IPS DF 6.9 (cell line): Measurements from ENCODE around the gene OSMR.

ENCODE experiments used
- DNase-seq: peaks from one replicate; pipeline ENCODE4 v3.0.0-alpha.2; 2013; ENCODE audit warnings: low read depth, low spot score
- H3K27ac ChIP-seq: one replicate; pipeline ENCODE4 v1.5.1; 2013; ENCODE audit warnings: low read length, control low read depth
- H3K27me3 ChIP-seq: 2 replicates; pipeline ENCODE4 v1.6.1; 2013; ENCODE audit warnings: mild to moderate bottlenecking, low read length; ENCODE audit not compliant: control insufficient read depth, insufficient read depth
- H3K36me3 ChIP-seq: 2 replicates; pipeline ENCODE4 v1.6.1; 2013; ENCODE audit warnings: low read length; ENCODE audit not compliant: control insufficient read depth, insufficient read depth
- H3K4me1 ChIP-seq: 2 replicates; pipeline ENCODE4 v1.6.1; 2013; ENCODE audit warnings: low read length; ENCODE audit not compliant: control insufficient read depth, insufficient read depth
- H3K4me3 ChIP-seq: 2 replicates; pipeline ENCODE4 v1.5.1; 2013; ENCODE audit warnings: mild to moderate bottlenecking, low read length
- H3K9me3 ChIP-seq: 2 replicates; pipeline ENCODE4 v1.6.1; 2013; ENCODE audit warnings: low read length, inconsistent platforms; ENCODE audit not compliant: control insufficient read depth, insufficient read depth
- WGBS: extraction: QIAGEN DNeasy Blood & Tissue Kit; methylation state at CpG from one replicate; pipeline ENCODE4 v1.1.7; 2013; ENCODE audit warnings: mixed read lengths, missing lambda C conversion rate; ENCODE audit not compliant: insufficient read length, insufficient coverage; 5-methylcytosine and 5-hydroxymethylcytosine counted together

The OSMR gene

DNA sequence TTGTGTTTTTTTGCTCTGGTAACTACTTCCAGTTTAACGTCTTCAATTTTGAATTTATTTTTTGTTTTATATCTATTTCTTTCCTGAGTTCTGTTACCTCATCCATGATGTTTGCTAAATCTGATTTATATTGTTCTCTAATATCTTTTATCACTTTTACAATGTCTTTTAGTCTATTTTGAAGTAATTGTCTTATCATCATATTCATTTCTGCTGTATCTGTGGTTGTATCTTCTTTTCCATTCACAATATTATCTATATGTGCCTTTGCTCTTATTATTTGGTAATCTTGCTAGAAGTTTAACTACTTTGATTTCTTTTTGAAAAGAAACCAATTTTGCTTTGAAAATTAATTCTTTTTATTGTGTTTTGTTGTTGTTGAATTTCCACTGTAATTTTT is 43.6 kb downstream of the OSMR start:
- no CpG with 5 or more reads among the region's 1 CpG for WGBS
- Histone ChIP-seq H3K27ac (no peak overlapping the region), H3K27me3 (no peaks in the 10 kb centered on the region), H3K4me1 (no peaks in the 10 kb centered on the region), H3K36me3 (no peaks in the 10 kb centered on the region), H3K9me3 (no peaks in the 10 kb centered on the region), H3K4me3 (no peak overlapping the region)
- DNase-seq: no peak

DNA sequence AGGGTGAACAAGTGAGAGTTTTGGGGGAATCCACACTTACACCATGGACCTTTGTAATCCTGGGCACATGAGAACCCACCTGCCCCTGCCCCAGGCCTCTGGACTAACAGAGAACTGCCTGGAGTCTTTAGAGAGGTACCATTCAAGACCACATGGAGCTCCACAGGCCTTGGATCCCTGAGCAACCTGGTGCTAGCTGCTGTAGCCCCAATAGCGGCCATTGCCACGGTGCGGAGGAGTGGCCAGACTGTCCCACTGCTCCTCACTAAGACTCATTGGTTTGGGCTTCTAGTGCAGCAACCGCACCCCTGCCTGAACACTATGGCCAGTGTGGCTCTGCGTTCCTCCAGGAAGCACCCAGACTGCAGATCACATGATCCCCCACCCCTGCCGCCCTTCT is 45.8 kb downstream of the OSMR start:
- Histone ChIP-seq H3K9me3 (no peaks in the 10 kb centered on the region), H3K4me3 (no peak overlapping the region), H3K36me3 (no peaks in the 10 kb centered on the region), H3K27ac (no peak overlapping the region), H3K4me1 (no peaks in the 10 kb centered on the region), H3K27me3 (no peaks in the 10 kb centered on the region)
- no peak for DNase-seq
- no CpG with 5 or more reads among the region's 6 CpGs for WGBS

DNA sequence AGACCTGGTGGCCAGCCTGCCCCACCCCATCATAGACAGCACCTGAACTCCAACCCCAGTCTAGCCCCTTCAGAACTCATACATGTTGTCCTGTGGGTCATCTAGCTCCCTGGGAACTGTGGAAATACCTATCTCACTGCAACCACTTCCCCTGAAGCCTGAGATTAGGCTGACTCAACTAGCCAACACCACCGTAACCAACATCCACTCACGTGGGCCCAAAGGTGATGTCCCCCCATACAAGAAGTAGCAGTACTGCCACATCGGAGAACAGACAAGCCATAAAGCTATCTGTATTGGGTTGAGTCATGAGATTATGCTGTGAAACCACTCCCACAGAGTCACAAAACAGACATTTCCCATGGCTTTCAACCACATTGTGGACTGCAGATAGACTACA is 46.6 kb downstream of the OSMR start:
- Histone ChIP-seq H3K27me3 (no peaks in the 10 kb centered on the region), H3K4me3 (no peak overlapping the region), H3K9me3 (no peaks in the 10 kb centered on the region), H3K27ac (no peak overlapping the region), H3K36me3 (no peaks in the 10 kb centered on the region), H3K4me1 (no peaks in the 10 kb centered on the region)
- no peak for DNase-seq
- no CpG with 5 or more reads among the region's 3 CpGs for WGBS

DNA sequence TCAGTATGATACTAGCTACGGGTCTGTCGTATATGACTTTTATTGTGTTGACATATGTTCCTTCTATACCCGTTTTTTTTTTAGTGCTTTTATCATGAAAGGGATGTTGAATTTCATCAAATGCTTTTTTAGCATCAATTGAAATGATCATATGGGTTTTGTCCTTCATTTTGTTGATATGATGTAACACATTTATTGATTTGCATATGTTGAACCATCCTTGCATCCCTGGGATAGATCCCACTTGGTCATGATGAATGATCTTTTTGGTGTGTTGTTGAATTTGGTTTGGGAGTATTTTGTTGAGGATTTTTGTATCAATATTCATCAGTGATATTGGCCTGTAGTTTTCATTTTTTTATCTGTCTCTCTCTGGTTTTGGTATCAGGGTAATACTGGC is 50.9 kb downstream of the OSMR start:
- no peaks in the 10 kb centered on the region for H3K27me3 ChIP-seq
- no CpG with 5 or more reads among the region's 3 CpGs for WGBS
- no peak for DNase-seq
- H3K27ac ChIP-seq: no peak overlapping the region
- H3K4me3 ChIP-seq: no peak overlapping the region
- H3K9me3 ChIP-seq: no peaks in the 10 kb centered on the region
- H3K36me3 ChIP-seq: no peaks in the 10 kb centered on the region
- H3K4me1 ChIP-seq: no peaks in the 10 kb centered on the region

DNA sequence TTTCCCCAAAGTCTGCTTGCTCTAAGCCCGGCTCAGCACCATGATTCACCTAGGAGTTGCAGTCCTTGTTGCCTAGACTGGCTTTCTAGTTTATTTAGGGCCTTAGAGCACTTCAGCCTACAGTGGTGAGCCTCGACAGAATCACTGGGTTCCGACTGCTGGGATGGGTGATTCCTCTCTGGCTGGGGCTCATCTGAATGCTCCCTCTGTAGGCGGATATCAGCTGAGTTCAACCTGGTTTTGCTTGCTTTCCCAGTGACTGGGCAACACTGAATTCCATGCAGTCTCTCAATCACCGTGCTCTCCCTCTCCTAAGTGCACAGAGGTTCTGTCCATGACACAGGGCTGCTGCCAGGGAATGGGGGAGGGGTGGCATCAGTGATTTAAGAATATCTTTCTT is 54.1 kb downstream of the OSMR start:
- Histone ChIP-seq H3K4me3 (no peak overlapping the region), H3K4me1 (no peaks in the 10 kb centered on the region), H3K9me3 (no peaks in the 10 kb centered on the region), H3K36me3 (no peaks in the 10 kb centered on the region), H3K27ac (no peak overlapping the region), H3K27me3 (no peaks in the 10 kb centered on the region)
- WGBS: no CpG with 5 or more reads among the region's 5 CpGs
- no peak for DNase-seq

DNA sequence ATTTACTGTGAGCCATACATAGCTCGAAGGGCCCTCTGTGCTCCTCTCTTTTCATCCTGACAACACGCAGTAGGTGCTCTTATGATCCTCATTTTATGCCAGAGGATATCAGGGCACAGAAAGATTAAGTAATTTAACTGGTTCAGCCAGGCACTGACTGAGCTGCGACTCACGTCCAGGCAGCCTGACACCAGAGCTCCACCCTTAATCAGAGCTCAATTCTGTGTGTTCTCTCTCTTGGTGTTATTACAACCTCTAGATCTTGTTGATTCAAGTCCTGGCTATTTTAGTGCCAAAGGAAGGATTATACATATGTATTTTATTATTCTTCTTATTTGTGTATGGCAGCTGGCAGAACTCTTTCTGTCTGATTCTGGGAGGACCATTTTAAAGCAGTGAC is 59.7 kb downstream of the OSMR start:
- no peaks in the 10 kb centered on the region for H3K4me1 ChIP-seq
- WGBS: no CpG with 5 or more reads among the region's 4 CpGs
- H3K27ac ChIP-seq: no peak overlapping the region
- DNase-seq: no peak
- H3K27me3 ChIP-seq: no peaks in the 10 kb centered on the region
- no peaks in the 10 kb centered on the region for H3K36me3 ChIP-seq
- no peaks in the 10 kb centered on the region for H3K9me3 ChIP-seq
- no peak overlapping the region for H3K4me3 ChIP-seq

DNA sequence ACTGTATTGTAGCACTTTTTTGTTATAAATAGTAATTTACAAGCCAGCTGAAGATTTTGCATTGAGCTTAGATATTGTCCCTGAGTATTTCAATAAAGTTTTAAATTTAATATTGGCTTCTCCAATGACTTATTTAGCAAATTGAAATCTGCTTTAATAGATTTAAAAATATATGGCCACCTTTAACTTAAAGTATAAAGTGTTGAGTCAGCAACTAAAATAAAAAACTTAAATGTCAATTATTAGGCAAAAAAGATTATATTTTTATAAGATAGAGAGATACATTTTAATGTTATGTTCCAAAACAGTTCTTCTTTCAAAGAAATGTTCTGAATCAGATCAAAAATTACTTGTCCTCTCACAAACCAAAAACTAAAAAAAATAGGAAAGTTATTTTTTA is 60.7 kb downstream of the OSMR start:
- Histone ChIP-seq H3K4me3 (no peak overlapping the region), H3K36me3 (no peaks in the 10 kb centered on the region), H3K27ac (no peak overlapping the region), H3K9me3 (no peaks in the 10 kb centered on the region), H3K4me1 (no peaks in the 10 kb centered on the region), H3K27me3 (no peaks in the 10 kb centered on the region)
- no peak for DNase-seq

DNA sequence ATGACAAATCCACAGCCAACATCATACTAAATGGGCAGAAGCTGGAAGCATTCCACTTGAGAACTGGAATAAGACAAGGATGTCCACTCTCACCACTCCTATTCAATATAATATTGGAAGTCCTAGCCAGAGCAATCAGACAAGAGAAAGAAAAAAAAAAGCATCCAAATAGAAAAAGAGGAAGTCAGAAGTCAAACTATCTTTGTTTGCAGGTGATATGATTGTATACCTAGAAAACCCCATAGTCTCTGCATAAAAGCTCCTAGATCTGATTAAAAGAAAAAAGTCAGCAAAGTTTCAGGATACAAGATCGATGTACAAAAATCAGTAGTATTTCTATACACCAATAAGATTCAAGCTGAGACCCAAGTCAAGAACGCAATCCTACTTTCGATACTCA is 66.1 kb downstream of the OSMR start:
- H3K36me3 ChIP-seq: no peaks in the 10 kb centered on the region
- H3K9me3 ChIP-seq: no peaks in the 10 kb centered on the region
- no peak overlapping the region for H3K4me3 ChIP-seq
- no CpG with 5 or more reads among the region's 3 CpGs for whole genome bisulfite sequencing
- H3K27ac ChIP-seq: no peak overlapping the region
- H3K27me3 ChIP-seq: no peaks in the 10 kb centered on the region
- H3K4me1 ChIP-seq: no peaks in the 10 kb centered on the region
- DNase-seq: no peak

DNA sequence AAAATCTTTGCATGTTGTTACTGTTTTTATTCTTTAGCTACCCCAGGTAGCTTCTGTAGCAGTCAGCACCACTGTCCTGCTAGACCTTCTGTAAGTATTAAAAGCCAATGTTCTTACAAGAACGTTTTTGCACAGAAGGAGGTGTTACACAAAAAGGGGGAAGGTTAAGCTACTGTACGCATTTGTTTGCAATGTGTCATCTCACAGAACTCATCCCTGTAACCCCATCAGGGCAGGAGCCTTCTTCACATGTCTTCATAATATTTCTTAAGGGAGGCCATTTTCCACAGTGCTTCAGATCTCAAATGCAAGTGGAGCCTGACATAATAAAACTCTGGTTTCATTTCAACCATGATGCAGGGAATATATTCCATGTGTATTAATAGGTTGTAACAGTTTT is 67.9 kb downstream of the OSMR start:
- Histone ChIP-seq H3K4me1 (no peaks in the 10 kb centered on the region), H3K27me3 (no peaks in the 10 kb centered on the region), H3K9me3 (no peaks in the 10 kb centered on the region), H3K27ac (no peak overlapping the region), H3K36me3 (no peaks in the 10 kb centered on the region), H3K4me3 (no peak overlapping the region)
- DNase-seq: no peak
- WGBS: no CpG with 5 or more reads among the region's 2 CpGs

DNA sequence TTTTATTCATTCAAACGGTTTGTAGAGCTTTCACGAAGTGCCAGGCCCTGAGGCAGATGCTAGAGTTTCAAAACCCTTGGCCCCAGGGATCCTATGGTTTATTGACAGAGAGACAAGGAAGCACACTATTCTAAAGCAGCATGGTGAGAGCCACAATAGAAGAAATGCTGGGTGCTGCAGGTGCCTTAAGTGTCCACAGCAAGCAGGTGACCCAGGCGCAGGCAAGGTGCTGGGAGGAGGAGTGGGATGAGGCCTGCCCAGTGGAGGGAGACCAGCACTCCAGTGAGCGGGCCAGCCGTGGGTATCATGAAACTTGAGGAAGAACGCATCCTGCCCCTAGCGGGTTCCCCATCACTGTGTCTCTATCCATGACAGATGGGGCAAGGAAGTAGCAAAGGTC is 71.0 kb downstream of the OSMR start:
- Histone ChIP-seq H3K9me3 (no peaks in the 10 kb centered on the region), H3K4me3 (no peak overlapping the region), H3K27me3 (no peaks in the 10 kb centered on the region), H3K4me1 (no peaks in the 10 kb centered on the region), H3K27ac (no peak overlapping the region), H3K36me3 (no peaks in the 10 kb centered on the region)
- no CpG with 5 or more reads among the region's 7 CpGs for WGBS
- DNase-seq: no peak

DNA sequence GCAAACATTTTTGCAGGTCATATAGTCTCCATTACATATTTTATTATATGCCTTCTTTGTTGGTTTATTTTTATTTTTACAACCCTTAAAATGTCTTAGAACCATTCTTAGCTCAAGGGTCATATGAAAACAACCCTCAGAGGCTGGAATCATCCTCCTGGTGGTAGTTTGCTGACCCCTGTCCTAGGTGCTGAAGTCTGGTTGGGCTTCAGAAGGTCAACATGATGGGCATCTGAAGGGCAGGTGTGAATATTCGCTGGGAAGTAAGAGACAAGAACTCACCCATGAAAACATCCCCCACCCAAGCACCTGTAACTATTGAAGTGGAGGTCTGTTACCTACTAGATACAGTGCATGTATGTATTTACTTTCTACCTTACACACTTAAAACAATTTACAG is 75.4 kb downstream of the OSMR start:
- Histone ChIP-seq H3K27me3 (no peaks in the 10 kb centered on the region), H3K36me3 (no peaks in the 10 kb centered on the region), H3K27ac (no peak overlapping the region), H3K4me1 (no peaks in the 10 kb centered on the region), H3K9me3 (no peaks in the 10 kb centered on the region), H3K4me3 (no peak overlapping the region)
- DNase-seq: no peak
- WGBS: no CpG with 5 or more reads among the region's 1 CpG
